ENCODE data around the gene LAMA5.

Gene LAMA5

DNA sequence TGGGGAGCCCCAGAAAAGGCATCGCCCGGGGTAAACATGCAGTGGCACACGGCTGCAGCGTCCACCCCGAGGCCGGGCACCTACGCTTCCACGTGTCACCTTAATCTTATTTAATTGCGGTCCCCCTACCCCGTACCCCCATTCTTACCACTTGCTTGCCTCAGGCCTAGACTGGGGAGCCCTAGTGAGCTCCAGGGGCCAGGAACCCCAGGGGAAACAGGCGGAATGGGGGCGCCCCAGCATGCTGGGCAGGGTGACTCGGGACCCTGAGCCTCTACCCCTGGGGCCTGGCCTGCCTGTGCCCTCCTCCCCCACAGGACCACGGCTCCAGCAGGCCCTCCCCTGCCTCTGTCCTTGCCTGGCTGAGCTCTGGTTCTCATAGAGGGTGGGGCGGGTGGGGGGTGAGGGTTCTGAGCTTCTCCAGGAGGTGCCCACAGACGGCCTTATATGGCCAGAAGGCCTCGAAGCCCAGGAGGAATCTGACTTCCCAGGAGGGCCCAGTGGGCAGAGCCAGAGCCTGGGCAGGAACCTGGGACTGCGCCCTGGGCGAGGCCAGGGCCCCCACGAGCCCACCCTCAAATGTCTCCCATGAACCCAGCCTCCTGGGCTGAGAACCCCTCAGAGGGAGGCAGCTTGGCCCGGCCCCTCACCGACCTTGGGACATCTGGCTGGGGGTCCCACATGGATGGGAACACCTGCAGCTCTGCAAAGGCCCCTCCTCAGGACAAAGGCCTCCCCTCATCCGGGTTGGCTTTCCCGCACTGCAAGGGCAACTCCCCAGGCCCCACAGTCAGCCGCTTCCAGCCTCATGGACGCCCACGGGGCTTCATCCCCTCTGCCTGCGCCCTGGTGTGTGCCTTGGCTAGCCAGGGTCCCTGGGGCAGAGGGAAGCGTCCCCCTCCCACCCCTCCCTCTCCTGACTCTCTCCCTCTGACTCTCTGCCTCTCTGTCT is 5.2 kb upstream of the LAMA5 start:
- DNase-seq (ENCODE audit: low read depth), result no peak
- TF ChIP-seq CTCF (IDR thresholded peaks at IDR 0.05; ENCODE audit: low read depth, low read length, missing control alignments), result no peak
- H3K4me3 ChIP-seq (ENCODE audit: low read depth, low read length), result no peak overlapping the region

- no peak overlapping the region for H3K4me3 ChIP-seq (ENCODE audit: low read depth, low read length)
- no peak for TF ChIP-seq CTCF (IDR thresholded peaks at IDR 0.05; ENCODE audit: low read depth, low read length, missing control alignments)
- DNase-seq (ENCODE audit: low read depth), result no peak
These were observed 4.5 kb upstream of the LAMA5 start for GRCh38 chr20:62371588-62372041.

- no peak for DNase-seq (ENCODE audit: low read depth)
- TF ChIP-seq CTCF (IDR thresholded peaks at IDR 0.05; ENCODE audit: low read depth, low read length, missing control alignments), result no peak
- no peak overlapping the region for H3K4me3 ChIP-seq (ENCODE audit: low read depth, low read length)
These were observed 3.9 kb upstream of the LAMA5 start for GRCh38 chr20:62370807-62371587.

GRCh38 chr20:62370115-62370806 is 3.1 kb upstream of the LAMA5 start:
- DNase-seq (ENCODE audit: low read depth), result no peak
- H3K4me3 ChIP-seq (ENCODE audit: low read depth, low read length), result no peak overlapping the region
- TF ChIP-seq CTCF (IDR thresholded peaks at IDR 0.05; ENCODE audit: low read depth, low read length, missing control alignments), result no peak

- no peak for TF ChIP-seq CTCF (IDR thresholded peaks at IDR 0.05; ENCODE audit: low read depth, low read length, missing control alignments)
- no peak for DNase-seq (ENCODE audit: low read depth)
- no peak overlapping the region for H3K4me3 ChIP-seq (ENCODE audit: low read depth, low read length)
These were observed 2.7 kb upstream of the LAMA5 start for GRCh38 chr20:62369815-62370114.

DNA sequence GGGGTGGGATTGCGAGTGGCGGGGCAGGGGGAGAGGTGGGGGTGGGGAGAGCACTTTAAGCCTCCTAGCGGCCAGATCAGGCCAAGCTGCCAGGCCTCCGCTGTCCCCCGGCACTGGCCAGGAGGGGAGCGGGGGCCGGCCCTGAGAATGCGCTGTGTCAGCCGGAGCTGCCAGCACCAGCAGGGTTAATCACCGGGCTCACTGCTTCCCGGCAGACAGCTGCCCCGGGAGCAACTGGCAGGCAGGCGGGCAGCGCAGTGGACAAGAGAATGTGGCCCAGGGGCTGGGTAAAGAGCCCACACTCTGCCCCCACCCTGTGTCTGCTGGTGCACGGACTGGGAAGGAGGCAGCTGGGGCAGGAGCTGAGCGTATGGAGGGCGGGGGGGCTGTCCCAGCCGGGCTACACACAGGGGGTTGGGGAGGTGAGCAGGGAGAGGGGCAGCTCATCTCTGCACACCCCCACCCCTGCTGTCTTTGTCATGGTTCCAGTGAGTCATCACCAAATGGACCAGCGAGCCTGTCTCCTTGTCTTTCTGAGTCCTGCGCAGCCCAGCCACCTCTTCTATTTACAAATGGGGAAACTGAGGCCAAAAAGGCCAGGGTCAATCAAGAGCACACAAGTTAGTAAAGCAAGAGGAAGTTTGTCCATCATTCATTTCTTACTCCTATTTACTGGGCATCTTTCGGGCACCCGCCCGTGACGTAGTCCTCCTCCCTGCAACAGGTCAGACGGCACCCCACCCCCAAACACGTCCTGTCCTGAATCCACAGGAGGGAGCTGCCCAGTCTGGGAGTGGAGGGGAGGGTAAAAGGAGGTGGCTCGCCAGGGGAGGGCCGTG is 2.1 kb upstream of the LAMA5 start:
- peak; percentile 27 for TF ChIP-seq CTCF (IDR thresholded peaks at IDR 0.05; ENCODE audit: low read depth, low read length, missing control alignments)
- H3K4me3 ChIP-seq (ENCODE audit: low read depth, low read length), result no peak overlapping the region
- DNase-seq (ENCODE audit: low read depth), result no peak

Measured in GM12864 (cell line).